Measurements from ENCODE around the gene PEX11G. TPM values are rescaled to one million over a fixed set of nuclear protein-coding genes. Genes with fewer than 3 reads are reported as not detected.

PEX11G gene
- total RNA-seq, 1 donor from 2014 or later: 2.6 TPM

DNA sequence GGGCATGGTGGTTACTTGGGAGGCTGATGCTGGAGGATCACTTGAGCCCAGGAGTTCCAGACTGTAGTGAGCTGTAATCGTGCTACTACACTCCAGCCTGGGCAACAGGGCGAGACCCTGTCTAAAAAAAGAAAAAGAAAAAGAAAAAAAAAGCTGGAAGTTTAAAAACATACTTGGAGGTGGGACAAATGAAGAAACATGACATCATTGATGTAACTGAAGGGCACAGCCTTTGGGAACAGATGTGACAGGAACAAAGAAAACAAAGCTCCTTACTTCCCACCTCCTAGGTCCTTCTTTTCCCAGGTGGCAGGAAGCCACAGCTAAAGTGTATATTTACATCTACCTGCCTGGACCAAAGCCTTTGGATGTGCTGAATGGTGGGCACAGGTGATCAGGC is 1.9 kb downstream of the PEX11G start:
- Mint-ChIP-seq H3K9me3 (ENCODE audit: low read depth) (no peaks in the 10 kb centered on the region), H3K4me3 (ENCODE audit: unreplicated experiment) (no peak overlapping the region), H3K36me3 (ENCODE audit: low read depth) (no peaks in the 10 kb centered on the region), H3K27me3 (ENCODE audit: low read depth) (no peaks in the 10 kb centered on the region), H3K4me1 (ENCODE audit: low read depth) (peaks cover 13% of the 10 kb centered on the region), H3K27ac (ENCODE audit: unreplicated experiment) (no peak overlapping the region)
- TF ChIP-seq, protein P1, sequence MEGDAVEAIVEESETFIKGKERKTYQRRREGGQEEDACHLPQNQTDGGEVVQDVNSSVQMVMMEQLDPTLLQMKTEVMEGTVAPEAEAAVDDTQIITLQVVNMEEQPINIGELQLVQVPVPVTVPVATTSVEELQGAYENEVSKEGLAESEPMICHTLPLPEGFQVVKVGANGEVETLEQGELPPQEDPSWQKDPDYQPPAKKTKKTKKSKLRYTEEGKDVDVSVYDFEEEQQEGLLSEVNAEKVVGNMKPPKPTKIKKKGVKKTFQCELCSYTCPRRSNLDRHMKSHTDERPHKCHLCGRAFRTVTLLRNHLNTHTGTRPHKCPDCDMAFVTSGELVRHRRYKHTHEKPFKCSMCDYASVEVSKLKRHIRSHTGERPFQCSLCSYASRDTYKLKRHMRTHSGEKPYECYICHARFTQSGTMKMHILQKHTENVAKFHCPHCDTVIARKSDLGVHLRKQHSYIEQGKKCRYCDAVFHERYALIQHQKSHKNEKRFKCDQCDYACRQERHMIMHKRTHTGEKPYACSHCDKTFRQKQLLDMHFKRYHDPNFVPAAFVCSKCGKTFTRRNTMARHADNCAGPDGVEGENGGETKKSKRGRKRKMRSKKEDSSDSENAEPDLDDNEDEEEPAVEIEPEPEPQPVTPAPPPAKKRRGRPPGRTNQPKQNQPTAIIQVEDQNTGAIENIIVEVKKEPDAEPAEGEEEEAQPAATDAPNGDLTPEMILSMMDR (IDR thresholded peaks at IDR 0.05): no peak
- DNase-seq (ENCODE audit: low spot score): no peak

DNA sequence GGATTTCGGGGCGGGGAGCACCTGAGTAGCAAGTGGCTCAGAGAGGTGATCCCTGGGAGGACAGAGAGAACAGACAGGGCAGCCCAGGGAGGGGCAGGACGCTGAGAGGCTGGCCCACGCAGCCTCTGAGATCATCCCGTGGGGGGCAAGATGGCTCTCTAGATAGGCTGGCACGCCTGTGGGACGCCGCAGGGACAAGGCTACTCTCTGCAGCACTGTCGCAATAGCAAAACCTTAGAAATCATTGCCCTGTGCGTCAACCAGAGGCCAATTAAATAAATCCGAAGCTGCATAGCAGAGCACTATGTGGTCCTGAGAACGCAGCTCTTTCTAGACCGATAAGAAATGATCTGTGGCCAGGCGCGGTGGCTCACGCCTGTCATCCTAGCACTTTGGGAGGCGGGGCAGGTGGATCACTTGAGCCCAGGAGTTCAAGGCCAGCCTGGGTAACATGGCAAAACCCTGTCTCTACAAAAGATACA is 5.1 kb downstream of the PEX11G start:
- DNase-seq (ENCODE audit: low spot score): no peak
- no peaks in the 10 kb centered on the region for H3K9me3 Mint-ChIP-seq (ENCODE audit: low read depth)
- peaks cover 19% of the 10 kb centered on the region for H3K4me1 Mint-ChIP-seq (ENCODE audit: low read depth)
- H3K27ac Mint-ChIP-seq (ENCODE audit: unreplicated experiment): no peak overlapping the region
- H3K36me3 Mint-ChIP-seq (ENCODE audit: low read depth): no peaks in the 10 kb centered on the region
- TF ChIP-seq, protein P1 (IDR thresholded peaks at IDR 0.05): no peak
- H3K27me3 Mint-ChIP-seq (ENCODE audit: low read depth): no peaks in the 10 kb centered on the region
- no peak overlapping the region for H3K4me3 Mint-ChIP-seq (ENCODE audit: unreplicated experiment)

GRCh38 chr19:7482584-7483439 is 6.0 kb downstream of the PEX11G start:
- Mint-ChIP-seq H3K27me3 (ENCODE audit: low read depth) (no peaks in the 10 kb centered on the region), H3K27ac (ENCODE audit: unreplicated experiment) (no peak overlapping the region), H3K9me3 (ENCODE audit: low read depth) (no peaks in the 10 kb centered on the region), H3K4me3 (ENCODE audit: unreplicated experiment) (no peak overlapping the region), H3K36me3 (ENCODE audit: low read depth) (no peaks in the 10 kb centered on the region), H3K4me1 (ENCODE audit: low read depth) (peaks cover 19% of the 10 kb centered on the region)
- TF ChIP-seq, protein P1 (IDR thresholded peaks at IDR 0.05): no peak
- DNase-seq (ENCODE audit: low spot score): no peak

DNA sequence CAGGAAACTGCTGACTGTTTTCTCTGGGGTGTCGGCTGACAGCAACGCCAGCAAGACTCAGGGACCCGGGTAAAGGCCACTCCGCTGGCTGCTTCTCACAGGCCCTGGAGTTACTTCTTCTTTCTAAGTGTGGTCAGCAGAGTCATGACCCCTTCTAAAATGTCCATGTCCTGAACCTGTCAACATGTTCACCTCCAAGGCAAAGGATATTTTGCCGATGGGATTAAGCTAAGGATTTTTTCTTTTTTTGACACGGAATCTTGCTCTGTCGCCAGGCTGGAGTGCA is 7.9 kb downstream of the PEX11G start:
- no peaks in the 10 kb centered on the region for H3K36me3 Mint-ChIP-seq (ENCODE audit: low read depth)
- no peaks in the 10 kb centered on the region for H3K27me3 Mint-ChIP-seq (ENCODE audit: low read depth)
- no peak for DNase-seq (ENCODE audit: low spot score)
- H3K4me3 Mint-ChIP-seq (ENCODE audit: unreplicated experiment): no peak overlapping the region
- TF ChIP-seq, protein P1 (IDR thresholded peaks at IDR 0.05): no peak
- H3K4me1 Mint-ChIP-seq (ENCODE audit: low read depth): peaks cover 19% of the 10 kb centered on the region
- no peak overlapping the region for H3K27ac Mint-ChIP-seq (ENCODE audit: unreplicated experiment)
- H3K9me3 Mint-ChIP-seq (ENCODE audit: low read depth): no peaks in the 10 kb centered on the region

DNA sequence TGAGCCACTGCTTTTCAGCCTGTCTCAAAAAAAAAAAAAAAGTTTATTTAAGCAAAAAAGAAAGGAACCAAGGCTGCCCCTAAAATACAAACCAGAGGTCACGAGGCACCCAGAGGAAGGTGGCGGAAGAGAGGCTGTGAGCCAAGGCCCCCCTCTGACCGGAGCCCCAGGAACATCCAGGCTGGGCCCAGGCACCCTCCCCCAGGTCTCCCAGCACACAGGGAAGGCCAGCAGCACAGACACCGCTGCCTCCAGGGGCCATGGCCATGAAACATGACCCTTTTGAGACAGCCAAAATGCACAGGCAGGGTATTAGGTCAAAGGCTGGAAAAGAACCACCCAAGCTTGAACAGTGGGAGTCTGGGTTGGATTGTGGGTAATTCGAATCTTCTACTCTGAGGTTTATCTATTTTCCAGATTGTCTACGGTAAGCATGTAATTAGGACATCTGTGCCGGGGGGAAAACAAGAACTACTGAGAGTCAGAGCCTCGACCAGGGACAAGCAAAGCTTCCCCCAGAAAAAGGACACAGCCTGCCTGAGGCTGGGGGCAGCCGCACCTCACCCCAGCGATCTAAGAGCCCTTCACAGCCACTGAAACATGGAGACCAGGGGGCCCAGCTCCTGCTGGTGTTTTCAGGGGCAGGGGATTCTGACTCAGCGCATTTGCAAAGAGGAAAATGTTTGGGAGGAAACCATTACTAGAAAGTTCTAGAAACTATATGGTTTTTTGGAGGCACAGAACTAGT is 8.4 kb downstream of the PEX11G start:
- DNase-seq (ENCODE audit: low spot score): no peak
- no peaks in the 10 kb centered on the region for H3K9me3 Mint-ChIP-seq (ENCODE audit: low read depth)
- no peaks in the 10 kb centered on the region for H3K27me3 Mint-ChIP-seq (ENCODE audit: low read depth)
- H3K4me3 Mint-ChIP-seq (ENCODE audit: unreplicated experiment): no peak overlapping the region
- no peaks in the 10 kb centered on the region for H3K36me3 Mint-ChIP-seq (ENCODE audit: low read depth)
- H3K4me1 Mint-ChIP-seq (ENCODE audit: low read depth): peaks cover 19% of the 10 kb centered on the region
- no peak overlapping the region for H3K27ac Mint-ChIP-seq (ENCODE audit: unreplicated experiment)
- TF ChIP-seq, protein P1 (IDR thresholded peaks at IDR 0.05): no peak

All from chondrocyte (in vitro differentiated cells).